ENCODE data around the gene PDE1A. TPM values are rescaled to one million over a fixed set of nuclear protein-coding genes. Genes with fewer than 3 reads are reported as not detected.

The PDE1A gene
- total and polyA plus RNA-seq, 2 of the 13 experiments (the other 11 are each of a cell fraction or from before 2014, with no cell fraction given): not detected

DNA sequence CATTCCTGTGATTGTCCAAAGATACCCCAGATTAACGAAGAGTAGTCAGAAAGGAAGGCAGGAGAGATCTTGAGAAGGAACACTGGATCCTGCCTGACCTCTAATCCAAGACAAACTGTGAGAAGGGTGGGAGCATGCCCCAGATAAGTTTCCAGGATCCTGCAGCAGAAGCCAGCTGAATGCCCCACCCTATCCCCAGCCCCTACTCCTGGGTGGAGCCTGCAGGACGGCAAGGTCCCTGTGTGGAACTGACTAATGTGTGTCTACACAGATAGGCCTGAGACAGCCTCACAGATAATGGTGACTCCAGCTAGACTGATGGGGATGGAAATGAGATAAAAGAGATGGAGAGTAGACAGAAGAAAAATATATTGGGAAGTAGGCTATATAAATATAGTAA lies 174.3 kb downstream of the PDE1A start:
- in situ Hi-C loops (cut with HindIII; ENCODE audit: extremely low pct_ligation_motif_present, low pct_unique_long_range_greater_than_20kb) (no loop called here), intact Hi-C loops (cut with micrococcal nuclease; ENCODE audit: unreplicated experiment) (no loop called here)

More for the DNA sequence above, 174.3 kb downstream of the PDE1A start:
- ChIA-PET POLR2A (no interaction called here), CTCF (ENCODE audit: low intra/inter-chr PET ratio, low total read pairs) (no interaction called here)
- Histone ChIP-seq H3K4me3 (replicated peaks in 1 of 3; ENCODE audit: insufficient read depth in 1 of 3, low read depth in 2 of 3, low read length in 3 of 3) (no peak overlapping the region), H3K4me1 (ENCODE audit: insufficient read depth, low read length) (no peaks in the 10 kb centered on the region), H3K4me2 (ENCODE audit: low read depth, low read length) (no peak overlapping the region), H3K9me3 (ENCODE audit: low read length) (no peaks in the 10 kb centered on the region), H3K27ac (ENCODE audit: extremely low read length, insufficient read depth, low read length) (no peak overlapping the region), H3K36me3 (replicated peaks in 1 of 2; ENCODE audit: control insufficient read depth in 1 of 2, insufficient read depth in 2 of 2, low read length in 2 of 2) (no peaks in the 10 kb centered on the region), H3K27me3 (ENCODE audit: control insufficient read depth in 1 of 2, insufficient read depth in 2 of 2, low read length in 2 of 2) (no peaks in the 10 kb centered on the region), H2AFZ (ENCODE audit: low read length) (no peak overlapping the region), H3K79me2 (ENCODE audit: insufficient read depth, low read length) (no peaks in the 10 kb centered on the region), H4K20me1 (ENCODE audit: insufficient read depth, low read length) (no peaks in the 10 kb centered on the region), H3K9ac (ENCODE audit: insufficient read depth, low read depth, low read length) (no peak overlapping the region)
- WGBS (ENCODE audit: low lambda C conversion rate): 0% methylated on average over 2 of the region's 2 CpGs
- no peak for DNase-seq (ENCODE audit: low spot score)
- FAIRE-seq: no peak
- no TSS peak for BruUV-seq (replicated peaks)
- TF ChIP-seq, protein P1, sequence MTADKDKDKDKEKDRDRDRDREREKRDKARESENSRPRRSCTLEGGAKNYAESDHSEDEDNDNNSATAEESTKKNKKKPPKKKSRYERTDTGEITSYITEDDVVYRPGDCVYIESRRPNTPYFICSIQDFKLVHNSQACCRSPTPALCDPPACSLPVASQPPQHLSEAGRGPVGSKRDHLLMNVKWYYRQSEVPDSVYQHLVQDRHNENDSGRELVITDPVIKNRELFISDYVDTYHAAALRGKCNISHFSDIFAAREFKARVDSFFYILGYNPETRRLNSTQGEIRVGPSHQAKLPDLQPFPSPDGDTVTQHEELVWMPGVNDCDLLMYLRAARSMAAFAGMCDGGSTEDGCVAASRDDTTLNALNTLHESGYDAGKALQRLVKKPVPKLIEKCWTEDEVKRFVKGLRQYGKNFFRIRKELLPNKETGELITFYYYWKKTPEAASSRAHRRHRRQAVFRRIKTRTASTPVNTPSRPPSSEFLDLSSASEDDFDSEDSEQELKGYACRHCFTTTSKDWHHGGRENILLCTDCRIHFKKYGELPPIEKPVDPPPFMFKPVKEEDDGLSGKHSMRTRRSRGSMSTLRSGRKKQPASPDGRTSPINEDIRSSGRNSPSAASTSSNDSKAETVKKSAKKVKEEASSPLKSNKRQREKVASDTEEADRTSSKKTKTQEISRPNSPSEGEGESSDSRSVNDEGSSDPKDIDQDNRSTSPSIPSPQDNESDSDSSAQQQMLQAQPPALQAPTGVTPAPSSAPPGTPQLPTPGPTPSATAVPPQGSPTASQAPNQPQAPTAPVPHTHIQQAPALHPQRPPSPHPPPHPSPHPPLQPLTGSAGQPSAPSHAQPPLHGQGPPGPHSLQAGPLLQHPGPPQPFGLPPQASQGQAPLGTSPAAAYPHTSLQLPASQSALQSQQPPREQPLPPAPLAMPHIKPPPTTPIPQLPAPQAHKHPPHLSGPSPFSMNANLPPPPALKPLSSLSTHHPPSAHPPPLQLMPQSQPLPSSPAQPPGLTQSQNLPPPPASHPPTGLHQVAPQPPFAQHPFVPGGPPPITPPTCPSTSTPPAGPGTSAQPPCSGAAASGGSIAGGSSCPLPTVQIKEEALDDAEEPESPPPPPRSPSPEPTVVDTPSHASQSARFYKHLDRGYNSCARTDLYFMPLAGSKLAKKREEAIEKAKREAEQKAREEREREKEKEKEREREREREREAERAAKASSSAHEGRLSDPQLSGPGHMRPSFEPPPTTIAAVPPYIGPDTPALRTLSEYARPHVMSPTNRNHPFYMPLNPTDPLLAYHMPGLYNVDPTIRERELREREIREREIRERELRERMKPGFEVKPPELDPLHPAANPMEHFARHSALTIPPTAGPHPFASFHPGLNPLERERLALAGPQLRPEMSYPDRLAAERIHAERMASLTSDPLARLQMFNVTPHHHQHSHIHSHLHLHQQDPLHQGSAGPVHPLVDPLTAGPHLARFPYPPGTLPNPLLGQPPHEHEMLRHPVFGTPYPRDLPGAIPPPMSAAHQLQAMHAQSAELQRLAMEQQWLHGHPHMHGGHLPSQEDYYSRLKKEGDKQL (CRISPR knock-in tag; IDR thresholded peaks at IDR 0.05; ENCODE audit: low read depth): no peak
- TF ChIP-seq ZNF225 (CRISPR knock-in tag; IDR thresholded peaks at IDR 0.05): no peak
- TF ChIP-seq RFX3 (CRISPR knock-in tag; IDR thresholded peaks at IDR 0.05): no peak
- TF ChIP-seq, protein P2, sequence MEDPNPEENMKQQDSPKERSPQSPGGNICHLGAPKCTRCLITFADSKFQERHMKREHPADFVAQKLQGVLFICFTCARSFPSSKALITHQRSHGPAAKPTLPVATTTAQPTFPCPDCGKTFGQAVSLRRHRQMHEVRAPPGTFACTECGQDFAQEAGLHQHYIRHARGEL (CRISPR knock-in tag; IDR thresholded peaks at IDR 0.05): no peak
- no peak for TF ChIP-seq ZNF792 (CRISPR knock-in tag; IDR thresholded peaks at IDR 0.05)
- no peak for TF ChIP-seq ZNF614 (CRISPR knock-in tag; IDR thresholded peaks at IDR 0.05; ENCODE audit: borderline replicate concordance)
- TF ChIP-seq FOXJ3 (CRISPR knock-in tag; IDR thresholded peaks at IDR 0.05; ENCODE audit: borderline replicate concordance): no peak
- no peak for TF ChIP-seq FOXA1 (IDR thresholded peaks at IDR 0.05)
- no peak for TF ChIP-seq FOXA1 (CRISPR knock-in tag; IDR thresholded peaks at IDR 0.05)
- TF ChIP-seq, protein P3, sequence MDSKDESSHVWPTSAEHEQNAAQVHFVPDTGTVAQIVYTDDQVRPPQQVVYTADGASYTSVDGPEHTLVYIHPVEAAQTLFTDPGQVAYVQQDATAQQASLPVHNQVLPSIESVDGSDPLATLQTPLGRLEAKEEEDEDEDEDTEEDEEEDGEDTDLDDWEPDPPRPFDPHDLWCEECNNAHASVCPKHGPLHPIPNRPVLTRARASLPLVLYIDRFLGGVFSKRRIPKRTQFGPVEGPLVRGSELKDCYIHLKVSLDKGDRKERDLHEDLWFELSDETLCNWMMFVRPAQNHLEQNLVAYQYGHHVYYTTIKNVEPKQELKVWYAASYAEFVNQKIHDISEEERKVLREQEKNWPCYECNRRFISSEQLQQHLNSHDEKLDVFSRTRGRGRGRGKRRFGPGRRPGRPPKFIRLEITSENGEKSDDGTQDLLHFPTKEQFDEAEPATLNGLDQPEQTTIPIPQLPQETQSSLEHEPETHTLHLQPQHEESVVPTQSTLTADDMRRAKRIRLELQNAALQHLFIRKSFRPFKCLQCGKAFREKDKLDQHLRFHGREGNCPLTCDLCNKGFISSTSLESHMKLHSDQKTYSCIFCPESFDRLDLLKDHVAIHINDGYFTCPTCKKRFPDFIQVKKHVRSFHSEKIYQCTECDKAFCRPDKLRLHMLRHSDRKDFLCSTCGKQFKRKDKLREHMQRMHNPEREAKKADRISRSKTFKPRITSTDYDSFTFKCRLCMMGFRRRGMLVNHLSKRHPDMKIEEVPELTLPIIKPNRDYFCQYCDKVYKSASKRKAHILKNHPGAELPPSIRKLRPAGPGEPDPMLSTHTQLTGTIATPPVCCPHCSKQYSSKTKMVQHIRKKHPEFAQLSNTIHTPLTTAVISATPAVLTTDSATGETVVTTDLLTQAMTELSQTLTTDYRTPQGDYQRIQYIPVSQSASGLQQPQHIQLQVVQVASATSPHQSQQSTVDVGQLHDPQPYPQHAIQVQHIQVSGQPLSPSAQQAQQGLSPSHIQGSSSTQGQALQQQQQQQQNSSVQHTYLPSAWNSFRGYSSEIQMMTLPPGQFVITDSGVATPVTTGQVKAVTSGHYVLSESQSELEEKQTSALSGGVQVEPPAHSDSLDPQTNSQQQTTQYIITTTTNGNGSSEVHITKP (CRISPR knock-in tag; IDR thresholded peaks at IDR 0.05; ENCODE audit: low read depth): no peak
- TF ChIP-seq, protein P4, sequence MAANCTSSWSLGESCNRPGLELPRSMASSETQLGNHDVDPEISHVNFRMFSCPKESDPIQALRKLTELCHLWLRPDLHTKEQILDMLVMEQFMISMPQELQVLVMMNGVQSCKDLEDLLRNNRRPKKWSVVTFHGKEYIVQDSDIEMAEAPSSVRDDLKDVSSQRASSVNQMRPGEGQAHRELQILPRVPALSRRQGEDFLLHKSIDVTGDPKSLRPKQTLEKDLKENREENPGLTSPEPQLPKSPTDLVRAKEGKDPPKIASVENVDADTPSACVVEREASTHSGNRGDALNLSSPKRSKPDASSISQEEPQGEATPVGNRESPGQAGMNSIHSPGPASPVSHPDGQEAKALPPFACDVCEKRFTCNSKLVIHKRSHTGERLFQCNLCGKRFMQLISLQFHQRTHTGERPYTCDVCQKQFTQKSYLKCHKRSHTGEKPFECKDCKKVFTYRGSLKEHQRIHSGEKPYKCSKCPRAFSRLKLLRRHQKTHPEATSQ (CRISPR knock-in tag; IDR thresholded peaks at IDR 0.05; ENCODE audit: borderline replicate concordance): no peak
- ATAC-seq: no peak

Measured in HepG2 (cell line).